ENCODE data around the gene HDAC10. TPM values are rescaled to one million over a fixed set of nuclear protein-coding genes. Genes with fewer than 3 reads are reported as not detected.
"Not testable (repeated sequence)": the region's sequence is repeated elsewhere in the genome, so short reads cannot be mapped to it uniquely, and the experiment has no call there.

HDAC10 gene
- total and polyA plus RNA-seq, 7 donors, result 4.3 to 19.4 (median 13.5) TPM

DNA sequence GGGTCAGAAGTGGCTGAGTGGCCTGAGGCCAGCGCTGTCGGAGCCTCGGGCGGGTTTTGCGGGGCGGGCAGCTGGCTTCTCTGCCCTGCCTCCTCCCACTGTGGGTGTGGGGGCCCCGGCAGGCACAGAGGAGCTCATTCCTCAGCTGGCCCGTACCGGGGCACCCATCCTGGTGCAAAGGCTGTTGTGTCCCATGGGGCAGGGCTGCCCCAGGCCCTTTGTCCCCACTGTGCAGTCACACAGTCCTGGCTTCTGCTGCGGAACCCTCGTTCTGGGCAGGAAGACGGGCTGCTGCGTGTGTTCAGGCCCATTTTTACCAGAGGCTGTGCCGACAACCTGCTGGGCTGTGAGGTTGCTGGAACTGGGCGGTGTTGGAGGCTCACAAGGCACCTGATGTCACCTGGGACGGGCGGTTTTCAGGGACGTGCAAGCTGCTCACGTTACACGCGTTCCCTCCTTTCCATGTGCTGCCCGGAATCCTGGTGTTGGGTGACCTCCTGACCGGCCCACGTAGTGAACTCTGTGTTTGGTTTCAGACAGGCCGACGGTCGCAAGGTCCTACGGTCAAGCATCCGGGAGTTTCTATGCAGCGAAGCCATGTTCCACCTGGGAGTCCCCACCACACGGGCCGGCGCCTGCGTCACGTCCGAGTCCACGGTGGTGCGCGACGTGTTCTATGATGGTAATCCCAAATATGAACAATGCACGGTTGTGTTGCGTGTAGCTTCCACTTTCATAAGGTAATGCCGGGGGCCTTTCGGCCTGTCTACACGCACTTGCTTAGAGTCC lies 45.1 kb downstream of the HDAC10 start:
- Histone ChIP-seq H3K4me1 (peaks cover 33% of the 10 kb centered on the region), H3K27ac (peak overlapping the region; percentile 49), H3K36me3 (ENCODE audit: insufficient read depth in 1 of 2, low read depth in 1 of 2) (peaks cover 0 to 70% of the 10 kb centered on the region in 2 donors), H3K27me3 (ENCODE audit: insufficient read depth in 3 of 3, low read length in 2 of 3) (no peaks in the 10 kb centered on the region), H3K4me3 (no peak overlapping the region), H3K9me3 (no peaks in the 10 kb centered on the region)
- intact Hi-C loops (cut with DNase I), result loop anchor here (5.0 to 10.0 kb wide), 4 partner anchors 36 to 439 kb away; no protein-coding TSS in a partner anchor
- ATAC-seq (peak in 3 of 4 donors; percentile 2 to 8 (median 4)), DNase-seq (peak in 1 of 2 donors; percentile 56)
- TF ChIP-seq CTCF (IDR thresholded peaks at IDR 0.05), result no peak
- 75 to 92% (median 85%) methylated on average over 38 to 45 of the region's 45 CpGs for WGBS, 3 donors

DNA sequence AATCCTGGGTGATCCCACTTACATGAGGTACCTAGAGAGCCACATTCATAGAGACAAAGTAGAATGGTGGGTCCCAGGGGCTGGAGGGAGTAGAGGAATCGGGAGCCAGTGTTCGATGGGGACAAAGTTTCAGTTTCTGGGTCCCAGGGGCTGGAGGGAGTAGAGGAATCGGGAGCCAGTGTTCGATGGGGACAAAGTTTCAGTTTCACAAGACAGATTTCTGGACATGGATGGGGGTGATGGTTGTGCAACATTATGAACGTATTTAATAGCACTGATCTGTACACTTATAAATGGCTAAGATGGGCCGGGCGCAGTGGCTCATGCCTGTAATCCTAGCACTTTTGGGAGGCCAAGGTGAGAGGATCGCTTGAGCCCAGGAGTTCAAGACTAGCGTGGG lies 46.1 kb downstream of the HDAC10 start:
- 65 to 84% (median 67%) methylated on average over 9 of the region's 9 CpGs for WGBS, 3 donors
- H3K4me3 ChIP-seq; ATAC-seq; H3K27me3 ChIP-seq (ENCODE audit: insufficient read depth in 3 of 3, low read length in 2 of 3); DNase-seq; H3K9me3 ChIP-seq: not testable (repeated sequence)
- H3K27ac ChIP-seq, result peak overlapping the region; percentile 49
- intact Hi-C loops (cut with DNase I), result loop anchor here (5.0 to 10.0 kb wide), 4 partner anchors 37 to 438 kb away; no protein-coding TSS in a partner anchor
- peaks cover 0 to 60% of the 10 kb centered on the region in 2 donors for H3K36me3 ChIP-seq (ENCODE audit: insufficient read depth in 1 of 2, low read depth in 1 of 2)
- H3K4me1 ChIP-seq, result peaks cover 34% of the 10 kb centered on the region

GRCh38 chr22:50204571-50204970 lies 46.5 kb downstream of the HDAC10 start:
- peak overlapping the region; percentile 49 for H3K27ac ChIP-seq
- no peaks in the 10 kb centered on the region for H3K27me3 ChIP-seq (ENCODE audit: insufficient read depth in 3 of 3, low read length in 2 of 3)
- peaks cover 37% of the 10 kb centered on the region for H3K4me1 ChIP-seq
- WGBS, 3 donors, result 92 to 94% (median 93%) methylated on average over 7 of the region's 7 CpGs
- no peak for TF ChIP-seq CTCF (IDR thresholded peaks at IDR 0.05)
- DNase-seq (no peak), ATAC-seq (no peak)
- H3K9me3 ChIP-seq, result no peaks in the 10 kb centered on the region
- intact Hi-C loops (cut with DNase I), result loop anchor here in 1 of 2 donors (10.0 kb wide), 1 partner anchor 270 kb away; no protein-coding TSS in a partner anchor
- H3K4me3 ChIP-seq, result no peak overlapping the region
- H3K36me3 ChIP-seq (ENCODE audit: insufficient read depth in 1 of 2, low read depth in 1 of 2), result peaks cover 0 to 59% of the 10 kb centered on the region in 2 donors

DNA sequence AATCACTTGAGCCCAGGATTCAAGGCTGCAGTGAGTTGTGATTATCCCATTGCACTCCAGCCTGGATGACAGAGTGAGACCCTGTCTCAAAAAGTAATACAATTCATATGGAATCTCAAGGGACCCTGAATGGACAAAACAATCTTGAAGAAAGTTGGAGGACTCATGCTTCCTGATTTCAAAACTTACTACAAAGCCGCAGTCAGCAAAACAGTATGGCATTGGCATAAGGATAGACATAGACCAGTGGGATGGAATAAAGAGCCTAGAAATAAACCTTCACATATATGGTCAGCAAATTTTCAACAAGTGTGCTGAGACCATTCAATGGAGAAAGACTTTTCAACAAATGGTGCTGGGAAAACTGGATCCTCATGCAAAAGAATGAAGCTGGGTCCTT lies 47.8 kb downstream of the HDAC10 start:
- TF ChIP-seq CTCF (IDR thresholded peaks at IDR 0.05), result no peak
- intact Hi-C loops (cut with DNase I), result loop anchor here in 1 of 2 donors (10.0 kb wide), 1 partner anchor 268 kb away; no protein-coding TSS in a partner anchor
- H3K9me3 ChIP-seq, result no peaks in the 10 kb centered on the region
- ATAC-seq (no peak), DNase-seq (no peak)
- 99 to 100% (median 100%) methylated on average over 1 of the region's 1 CpG for WGBS, 3 donors
- H3K27me3 ChIP-seq (ENCODE audit: insufficient read depth in 3 of 3, low read length in 2 of 3), result no peaks in the 10 kb centered on the region
- no peak overlapping the region for H3K4me3 ChIP-seq
- H3K27ac ChIP-seq, result no peak overlapping the region
- peaks cover 0 to 61% of the 10 kb centered on the region in 2 donors for H3K36me3 ChIP-seq (ENCODE audit: insufficient read depth in 1 of 2, low read depth in 1 of 2)
- H3K4me1 ChIP-seq, result peaks cover 37% of the 10 kb centered on the region

DNA sequence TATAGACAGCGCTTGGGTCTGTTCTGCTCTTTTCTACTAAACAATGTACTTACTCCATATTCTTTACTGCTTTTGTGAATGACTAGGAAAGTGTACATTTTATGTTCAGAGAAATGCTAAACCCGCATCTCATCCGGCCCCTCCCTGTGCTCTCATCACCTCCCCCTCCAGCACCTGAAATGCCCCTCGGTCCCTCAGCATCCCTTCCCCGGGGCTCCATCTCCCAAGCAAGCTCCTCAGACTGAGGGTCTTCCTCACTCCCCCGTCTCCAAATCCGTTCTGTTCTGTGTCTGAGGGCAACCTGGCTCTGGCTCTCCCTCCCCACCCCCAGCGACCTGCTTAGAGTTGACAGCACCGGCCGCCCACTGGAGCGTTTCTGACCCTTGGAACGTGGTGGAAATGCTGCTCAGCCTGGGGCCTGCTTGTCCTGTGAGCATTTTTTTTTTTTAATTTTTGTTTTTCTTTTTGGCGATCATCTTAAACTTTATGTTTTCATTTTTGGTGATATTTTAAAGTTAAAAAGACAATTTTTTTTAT lies 48.9 kb downstream of the HDAC10 start:
- Histone ChIP-seq H3K4me3 (peak overlapping the region; percentile 91), H3K9me3 (no peaks in the 10 kb centered on the region), H3K4me1 (peaks cover 37% of the 10 kb centered on the region), H3K27ac (no peak overlapping the region), H3K27me3 (ENCODE audit: insufficient read depth in 3 of 3, low read length in 2 of 3) (no peaks in the 10 kb centered on the region), H3K36me3 (ENCODE audit: insufficient read depth in 1 of 2, low read depth in 1 of 2) (peaks cover 0 to 62% of the 10 kb centered on the region in 2 donors)
- DNase-seq, result no peak
- no peak for ATAC-seq
- WGBS, 3 donors, result 63 to 69% (median 66%) methylated on average over 13 of the region's 13 CpGs
- TF ChIP-seq CTCF (IDR thresholded peaks at IDR 0.05), result no peak
- intact Hi-C loops (cut with DNase I), result loop anchor here in 1 of 2 donors (10.0 kb wide), 1 partner anchor 267 kb away; no protein-coding TSS in a partner anchor

Measured in psoas muscle (tissue), 8 donors.